HG03103 (cell line): ENCODE data around the gene SUSD3.
A peak's percentile ranks its signal among the peaks of the same experiment; 100 is the strongest.

Experiments used
- ATAC-seq: cut with Tn5 transposase; IDR thresholded peaks from one replicate; pipeline ENCODE4 v1.9.1; 2021; ENCODE audit warnings: low read depth; ENCODE audit not compliant: unreplicated experiment

Gene SUSD3

DNA sequence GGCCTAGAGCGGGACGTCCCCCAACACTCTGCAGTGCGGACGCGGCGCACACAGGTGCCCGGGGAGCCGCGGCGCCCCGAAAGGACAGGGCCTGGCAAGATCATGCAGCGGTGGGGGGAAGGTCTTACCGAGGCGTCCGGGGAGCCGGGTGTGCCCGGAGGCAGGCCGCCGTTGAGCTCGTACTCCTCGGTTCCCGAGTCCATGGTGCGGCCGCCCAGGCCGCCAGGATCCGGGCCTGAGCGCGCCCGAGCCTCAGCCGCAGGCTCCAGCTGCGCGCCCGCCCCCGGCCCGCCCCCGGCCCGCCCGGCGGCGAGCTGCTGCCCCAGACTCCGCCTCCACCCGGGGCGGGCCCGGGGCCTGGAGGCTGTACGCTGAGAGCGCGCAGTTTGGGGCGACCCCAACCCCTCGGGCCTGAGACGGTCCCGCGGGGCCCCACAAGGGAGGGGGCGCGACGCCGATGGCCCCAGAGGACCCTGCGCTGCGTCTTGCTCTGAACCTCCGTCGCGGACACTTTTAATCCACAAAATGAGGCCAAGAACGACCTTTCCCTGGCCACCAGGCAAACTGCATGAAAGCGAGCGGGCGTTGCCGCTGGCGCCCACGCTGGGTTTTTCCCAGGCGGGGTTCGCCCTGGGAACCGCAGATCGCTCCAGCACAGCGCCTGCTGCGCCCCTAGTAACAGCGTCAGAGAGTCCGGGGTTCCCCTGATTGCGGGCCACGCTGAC, 75.7 kb downstream of the SUSD3 start, which contains the start of gene NINJ1:
TSS of gene NINJ1 (minus strand) at position 237 of the 725 bp plus-strand sequence. CDS start at position 203, 34 bp downstream.
- peak; percentile 56 for ATAC-seq
